ENCODE results near the gene CNNM4.

GRCh38 chr2:96843538-96844268 lies 83.0 kb downstream of the CNNM4 start, which contains the start of gene ANKRD23:
- TF ChIP-seq, protein P1, sequence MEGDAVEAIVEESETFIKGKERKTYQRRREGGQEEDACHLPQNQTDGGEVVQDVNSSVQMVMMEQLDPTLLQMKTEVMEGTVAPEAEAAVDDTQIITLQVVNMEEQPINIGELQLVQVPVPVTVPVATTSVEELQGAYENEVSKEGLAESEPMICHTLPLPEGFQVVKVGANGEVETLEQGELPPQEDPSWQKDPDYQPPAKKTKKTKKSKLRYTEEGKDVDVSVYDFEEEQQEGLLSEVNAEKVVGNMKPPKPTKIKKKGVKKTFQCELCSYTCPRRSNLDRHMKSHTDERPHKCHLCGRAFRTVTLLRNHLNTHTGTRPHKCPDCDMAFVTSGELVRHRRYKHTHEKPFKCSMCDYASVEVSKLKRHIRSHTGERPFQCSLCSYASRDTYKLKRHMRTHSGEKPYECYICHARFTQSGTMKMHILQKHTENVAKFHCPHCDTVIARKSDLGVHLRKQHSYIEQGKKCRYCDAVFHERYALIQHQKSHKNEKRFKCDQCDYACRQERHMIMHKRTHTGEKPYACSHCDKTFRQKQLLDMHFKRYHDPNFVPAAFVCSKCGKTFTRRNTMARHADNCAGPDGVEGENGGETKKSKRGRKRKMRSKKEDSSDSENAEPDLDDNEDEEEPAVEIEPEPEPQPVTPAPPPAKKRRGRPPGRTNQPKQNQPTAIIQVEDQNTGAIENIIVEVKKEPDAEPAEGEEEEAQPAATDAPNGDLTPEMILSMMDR (IDR thresholded peaks at IDR 0.05; ENCODE audit: insufficient read depth, low read length, poor library complexity, severe bottlenecking) = no peak
- TF ChIP-seq EZH2phosphoT487 (conservative IDR thresholded peaks at IDR 0.05; ENCODE audit: low read length) = no peak

All from SU-DHL-6 (cell line).